Measurements from ENCODE around the gene ALKBH4.
A peak's percentile ranks its signal among the peaks of the same experiment; 100 is the strongest.
"Not testable (repeated sequence)": the region's sequence is repeated elsewhere in the genome, so short reads cannot be mapped to it uniquely, and the experiment has no call there.

Gene ALKBH4

GRCh38 chr7:102464577-102465280 lies at the start of gene ALKBH4, which contains the start of gene LRWD1:
Gene ALKBH4 (minus strand): TSS chr7:102464863. CDS start chr7:102464836, 27 bp downstream.
Gene LRWD1 (plus strand): TSS chr7:102464984. CDS start chr7:102465081, 97 bp downstream.
- Mint-ChIP-seq H3K4me1 (peaks cover 32% of the 10 kb centered on the region), H3K4me3 (peak within 1 kb of the TSS; percentile 92), H3K9me3 (no peaks in the 10 kb centered on the region), H3K36me3 (peaks cover 3% of the 10 kb centered on the region), H3K27ac (peak within 1 kb of the TSS; percentile 90), H3K27me3 (no peaks in the 10 kb centered on the region)

- not testable (repeated sequence) for H3K4me3 Mint-ChIP-seq, H3K9me3 Mint-ChIP-seq, H3K4me1 Mint-ChIP-seq, H3K27me3 Mint-ChIP-seq, H3K36me3 Mint-ChIP-seq, H3K27ac Mint-ChIP-seq
These were observed 48.1 kb upstream of the ALKBH4 start for GRCh38 chr7:102512642-102513221.

GRCh38 chr7:102511860-102512522 lies 47.3 kb upstream of the ALKBH4 start:
- H3K4me3 Mint-ChIP-seq, H3K4me1 Mint-ChIP-seq, H3K36me3 Mint-ChIP-seq, H3K27ac Mint-ChIP-seq, H3K27me3 Mint-ChIP-seq, H3K9me3 Mint-ChIP-seq: not testable (repeated sequence)

GRCh38 chr7:102510575-102510974 lies 45.9 kb upstream of the ALKBH4 start:
- H3K9me3 Mint-ChIP-seq, H3K27me3 Mint-ChIP-seq, H3K4me1 Mint-ChIP-seq, H3K36me3 Mint-ChIP-seq, H3K27ac Mint-ChIP-seq, H3K4me3 Mint-ChIP-seq: not testable (repeated sequence)

- H3K36me3 Mint-ChIP-seq, H3K27ac Mint-ChIP-seq, H3K27me3 Mint-ChIP-seq, H3K4me1 Mint-ChIP-seq, H3K9me3 Mint-ChIP-seq, H3K4me3 Mint-ChIP-seq: not testable (repeated sequence)
These were observed 42.9 kb upstream of the ALKBH4 start for GRCh38 chr7:102507410-102508088.

- H3K4me3 Mint-ChIP-seq, H3K27ac Mint-ChIP-seq, H3K27me3 Mint-ChIP-seq, H3K36me3 Mint-ChIP-seq, H3K9me3 Mint-ChIP-seq, H3K4me1 Mint-ChIP-seq: not testable (repeated sequence)
These were observed 40.9 kb upstream of the ALKBH4 start for GRCh38 chr7:102505298-102506185.

GRCh38 chr7:102503141-102503540 lies 38.5 kb upstream of the ALKBH4 start:
- not testable (repeated sequence) for H3K36me3 Mint-ChIP-seq, H3K9me3 Mint-ChIP-seq, H3K27me3 Mint-ChIP-seq, H3K4me1 Mint-ChIP-seq, H3K27ac Mint-ChIP-seq, H3K4me3 Mint-ChIP-seq

- H3K4me3 Mint-ChIP-seq, H3K4me1 Mint-ChIP-seq, H3K27me3 Mint-ChIP-seq, H3K9me3 Mint-ChIP-seq, H3K27ac Mint-ChIP-seq, H3K36me3 Mint-ChIP-seq: not testable (repeated sequence)
These were observed 33.7 kb upstream of the ALKBH4 start for GRCh38 chr7:102498321-102498720.

- H3K36me3 Mint-ChIP-seq, H3K27me3 Mint-ChIP-seq, H3K4me3 Mint-ChIP-seq, H3K4me1 Mint-ChIP-seq, H3K9me3 Mint-ChIP-seq, H3K27ac Mint-ChIP-seq: not testable (repeated sequence)
These were observed 32.6 kb upstream of the ALKBH4 start for GRCh38 chr7:102497308-102497707.

GRCh38 chr7:102496861-102497260 lies 32.2 kb upstream of the ALKBH4 start:
- not testable (repeated sequence) for H3K36me3 Mint-ChIP-seq, H3K9me3 Mint-ChIP-seq, H3K4me1 Mint-ChIP-seq, H3K27me3 Mint-ChIP-seq, H3K4me3 Mint-ChIP-seq, H3K27ac Mint-ChIP-seq

GRCh38 chr7:102494473-102495149 lies 29.9 kb upstream of the ALKBH4 start:
- not testable (repeated sequence) for H3K36me3 Mint-ChIP-seq, H3K27me3 Mint-ChIP-seq, H3K9me3 Mint-ChIP-seq, H3K4me3 Mint-ChIP-seq, H3K4me1 Mint-ChIP-seq, H3K27ac Mint-ChIP-seq

GRCh38 chr7:102494026-102494425 lies 29.4 kb upstream of the ALKBH4 start:
- not testable (repeated sequence) for H3K4me1 Mint-ChIP-seq, H3K27ac Mint-ChIP-seq, H3K4me3 Mint-ChIP-seq, H3K27me3 Mint-ChIP-seq, H3K36me3 Mint-ChIP-seq, H3K9me3 Mint-ChIP-seq

- not testable (repeated sequence) for H3K4me3 Mint-ChIP-seq, H3K9me3 Mint-ChIP-seq, H3K27ac Mint-ChIP-seq
These were observed 28.7 kb upstream of the ALKBH4 start for GRCh38 chr7:102493220-102493935.

GRCh38 chr7:102490529-102491075 lies 25.9 kb upstream of the ALKBH4 start:
- not testable (repeated sequence) for H3K4me3 Mint-ChIP-seq, H3K27ac Mint-ChIP-seq, H3K9me3 Mint-ChIP-seq, H3K4me1 Mint-ChIP-seq, H3K27me3 Mint-ChIP-seq, H3K36me3 Mint-ChIP-seq

More at GRCh38 chr7:102493220-102493935, 28.7 kb upstream of the ALKBH4 start:
- H3K27me3 Mint-ChIP-seq, H3K36me3 Mint-ChIP-seq, H3K4me1 Mint-ChIP-seq: not testable (repeated sequence)
